ENCODE results near the gene NUP188. TPM values are rescaled to one million over a fixed set of nuclear protein-coding genes. Genes with fewer than 3 reads are reported as not detected.
A peak's percentile ranks its signal among the peaks of the same experiment; 100 is the strongest.
"Not testable (repeated sequence)": the region's sequence is repeated elsewhere in the genome, so short reads cannot be mapped to it uniquely, and the experiment has no call there.

NUP188 gene
- total and polyA plus RNA-seq, 8 donors: 10.8 to 20.8 (median 13.5) TPM

DNA sequence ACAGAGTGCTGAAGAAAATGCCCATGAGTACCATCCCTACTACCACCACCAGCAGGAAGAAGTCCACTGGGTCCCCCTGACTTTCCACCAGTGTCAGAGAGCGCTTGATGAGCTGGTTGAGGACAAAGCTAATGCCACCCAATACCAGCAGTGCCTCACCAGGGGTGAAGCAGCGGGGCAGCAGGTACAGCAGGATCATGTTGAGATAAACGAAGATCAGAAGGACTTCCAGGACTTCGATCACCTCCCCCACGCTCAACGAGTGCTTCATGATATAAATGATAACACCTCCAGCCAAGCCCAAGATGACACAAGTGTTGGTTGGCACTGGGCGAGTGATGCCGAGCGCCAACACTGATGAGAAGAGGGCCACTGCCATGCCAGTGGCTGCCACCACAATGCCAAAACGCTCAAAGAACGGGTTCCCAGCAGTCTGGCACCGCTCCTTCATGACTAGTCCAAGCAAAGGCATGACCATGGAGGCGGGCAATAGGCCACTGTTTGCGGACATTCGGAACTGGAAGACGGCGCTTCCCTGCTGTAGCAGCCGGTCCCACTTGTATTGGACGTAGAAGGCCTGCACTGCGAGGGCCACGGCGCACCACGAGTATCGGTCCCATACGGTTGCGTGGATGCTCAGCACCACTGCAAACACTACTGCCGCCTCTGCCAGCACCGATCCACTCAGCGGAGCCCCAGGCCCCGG lies 775 bp upstream of the NUP188 start:
- DNase-seq: peak in 3 of 6 donors; percentile 33 to 62 (median 50)
- WGBS, 2 donors: 13 to 17% methylated on average over 30 of the region's 30 CpGs

DNA sequence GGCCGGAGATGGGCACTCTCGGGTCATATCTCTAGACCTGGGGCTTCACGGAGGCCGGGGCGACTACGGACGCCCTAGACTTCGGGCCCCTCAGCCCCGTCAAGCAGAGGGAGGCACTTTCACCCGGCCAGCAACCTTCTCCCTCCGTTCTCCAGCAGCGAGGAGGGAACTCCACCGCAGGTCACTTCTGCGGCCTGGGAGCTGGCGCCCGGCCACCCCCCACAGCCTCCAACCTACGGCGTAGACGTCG lies 297 bp upstream of the NUP188 start:
- peak overlapping the region; percentile 74 to 92 (median 86) for H3K4me3 ChIP-seq
- no peaks in the 10 kb centered on the region for H3K36me3 ChIP-seq
- 0% methylated on average over 17 to 20 of the region's 20 CpGs for WGBS, 2 donors
- ATAC-seq: peak in 2 of 4 donors; percentile 26 to 45
- peak overlapping the region; percentile 71 to 92 (median 81) for H3K27ac ChIP-seq
- no peak for FAIRE-seq
- TF ChIP-seq, protein P1, sequence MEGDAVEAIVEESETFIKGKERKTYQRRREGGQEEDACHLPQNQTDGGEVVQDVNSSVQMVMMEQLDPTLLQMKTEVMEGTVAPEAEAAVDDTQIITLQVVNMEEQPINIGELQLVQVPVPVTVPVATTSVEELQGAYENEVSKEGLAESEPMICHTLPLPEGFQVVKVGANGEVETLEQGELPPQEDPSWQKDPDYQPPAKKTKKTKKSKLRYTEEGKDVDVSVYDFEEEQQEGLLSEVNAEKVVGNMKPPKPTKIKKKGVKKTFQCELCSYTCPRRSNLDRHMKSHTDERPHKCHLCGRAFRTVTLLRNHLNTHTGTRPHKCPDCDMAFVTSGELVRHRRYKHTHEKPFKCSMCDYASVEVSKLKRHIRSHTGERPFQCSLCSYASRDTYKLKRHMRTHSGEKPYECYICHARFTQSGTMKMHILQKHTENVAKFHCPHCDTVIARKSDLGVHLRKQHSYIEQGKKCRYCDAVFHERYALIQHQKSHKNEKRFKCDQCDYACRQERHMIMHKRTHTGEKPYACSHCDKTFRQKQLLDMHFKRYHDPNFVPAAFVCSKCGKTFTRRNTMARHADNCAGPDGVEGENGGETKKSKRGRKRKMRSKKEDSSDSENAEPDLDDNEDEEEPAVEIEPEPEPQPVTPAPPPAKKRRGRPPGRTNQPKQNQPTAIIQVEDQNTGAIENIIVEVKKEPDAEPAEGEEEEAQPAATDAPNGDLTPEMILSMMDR (IDR thresholded peaks at IDR 0.05): no peak
- H3K4me1 ChIP-seq: peaks cover 0 to 7% (median 0%) of the 10 kb centered on the region in 3 donors
- peak in 1 of 6 donors; percentile 75 for DNase-seq
- no peaks in the 10 kb centered on the region for H3K27me3 ChIP-seq
- intact Hi-C loops (cut with DNase I): no loop called here
- H3K9me3 ChIP-seq: no peaks in the 10 kb centered on the region

More for the DNA sequence above, 775 bp upstream of the NUP188 start:
- peak; percentile 28 to 53 (median 46) for ATAC-seq
- no peaks in the 10 kb centered on the region for H3K27me3 ChIP-seq
- TF ChIP-seq, protein P1 (IDR thresholded peaks at IDR 0.05): no peak
- FAIRE-seq: no peak
- peaks cover 0 to 7% (median 0%) of the 10 kb centered on the region in 3 donors for H3K4me1 ChIP-seq
- no peaks in the 10 kb centered on the region for H3K36me3 ChIP-seq
- intact Hi-C loops (cut with DNase I): no loop called here
- H3K4me3 ChIP-seq: peak overlapping the region; percentile 74 to 92 (median 86)
- no peaks in the 10 kb centered on the region for H3K9me3 ChIP-seq
- H3K27ac ChIP-seq: peak overlapping the region; percentile 71 to 92 (median 81)

DNA sequence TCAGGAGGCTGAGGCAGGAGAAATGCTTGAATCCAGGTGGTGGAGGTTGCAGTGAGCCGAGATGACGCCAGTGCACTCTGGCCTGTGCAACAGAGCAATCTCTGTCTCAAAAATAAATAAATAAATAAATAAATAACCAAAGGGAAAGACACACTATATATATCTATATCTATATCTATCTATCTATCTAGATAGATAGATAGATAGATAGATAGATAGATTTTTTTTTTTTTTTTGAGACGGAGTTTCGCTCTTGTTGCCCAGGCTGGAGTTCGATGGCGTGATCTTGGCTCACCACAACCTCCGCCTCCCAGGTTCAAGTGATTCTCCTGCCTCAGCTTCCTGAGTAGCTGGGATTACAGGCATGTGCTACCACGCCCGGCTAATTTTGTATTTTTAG lies 13.9 kb downstream of the NUP188 start:
- intact Hi-C loops (cut with DNase I); FAIRE-seq; H3K9me3 ChIP-seq; H3K4me3 ChIP-seq; H3K27ac ChIP-seq; H3K27me3 ChIP-seq; H3K4me1 ChIP-seq; ATAC-seq; DNase-seq: not testable (repeated sequence)
- 98 to 100% methylated on average over 9 of the region's 9 CpGs for WGBS, 2 donors
- H3K36me3 ChIP-seq: peaks cover 0 to 40% (median 4%) of the 10 kb centered on the region in 3 donors

DNA sequence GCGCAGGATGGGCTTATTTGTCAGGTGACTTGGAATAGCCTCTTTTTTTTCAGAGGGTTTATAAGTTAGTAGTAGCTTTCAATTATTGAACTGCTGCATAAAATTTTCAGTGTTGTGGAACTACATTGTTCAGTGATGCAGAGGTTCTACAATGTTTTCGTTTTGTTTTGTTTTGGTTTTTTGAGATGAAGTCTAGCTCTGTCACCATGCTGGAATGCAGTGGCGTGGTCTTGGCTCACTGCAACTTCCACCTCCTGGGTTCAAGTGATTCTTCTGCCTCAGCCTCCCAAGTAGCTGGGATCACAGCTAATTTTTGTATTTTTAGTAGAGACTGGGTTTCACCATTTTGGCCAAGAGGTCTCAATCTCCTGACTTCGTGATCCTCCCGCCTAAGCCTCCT lies 22.0 kb downstream of the NUP188 start:
- TF ChIP-seq, protein P1 (IDR thresholded peaks at IDR 0.05): no peak
- Histone ChIP-seq H3K27me3 (no peaks in the 10 kb centered on the region), H3K4me3 (no peak overlapping the region), H3K4me1 (no peaks in the 10 kb centered on the region), H3K36me3 (peaks cover 0 to 35% (median 7%) of the 10 kb centered on the region in 3 donors), H3K9me3 (no peaks in the 10 kb centered on the region), H3K27ac (no peak overlapping the region)
- intact Hi-C loops (cut with DNase I): no loop called here
- no peak for ATAC-seq
- FAIRE-seq: no peak
- DNase-seq: no peak
- WGBS, 2 donors: 90 to 91% methylated on average over 5 of the region's 5 CpGs

DNA sequence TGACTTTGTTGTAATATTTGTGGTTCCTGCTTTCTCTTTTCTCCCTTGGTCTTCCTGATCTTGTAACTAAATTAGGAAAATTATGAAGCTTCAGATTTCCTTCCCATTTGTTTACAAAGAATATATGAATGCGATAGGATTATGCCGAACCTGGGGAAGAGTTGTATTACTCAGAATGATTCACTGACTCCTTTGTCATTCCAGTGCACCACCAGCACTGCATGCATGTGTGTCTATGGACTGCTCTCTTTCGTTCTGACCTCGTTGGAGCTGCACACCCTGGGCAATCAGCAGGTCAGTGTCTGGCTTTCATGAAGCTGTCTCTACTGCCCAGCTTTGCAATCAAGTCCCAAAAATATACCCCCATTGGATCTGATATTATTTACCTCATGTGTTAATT lies 25.5 kb downstream of the NUP188 start:
- DNase-seq: no peak
- Histone ChIP-seq H3K4me3 (no peak overlapping the region), H3K36me3 (peaks cover 0 to 39% (median 7%) of the 10 kb centered on the region in 3 donors), H3K4me1 (no peaks in the 10 kb centered on the region), H3K27ac (no peak overlapping the region), H3K9me3 (no peaks in the 10 kb centered on the region), H3K27me3 (no peaks in the 10 kb centered on the region)
- 78 to 85% methylated on average over 4 of the region's 4 CpGs for WGBS, 2 donors
- TF ChIP-seq, protein P1 (IDR thresholded peaks at IDR 0.05): no peak
- ATAC-seq: no peak
- no peak for FAIRE-seq
- intact Hi-C loops (cut with DNase I): no loop called here
